Caco-2 (cell line): ENCODE measurements around the gene RFX2. TPM values are rescaled to one million over a fixed set of nuclear protein-coding genes. Genes with fewer than 3 reads are reported as not detected.

Experiments
- BruUV-seq: library from RNA; stranded (reverse); fragments of 400-500 nt; replicated peaks from 2 replicates; lab custom pipeline; 2021; lab: Mats Ljungman, UMichigan
- CTCF ChIA-PET: fragments of 300-600 bp; sonication (Branson Sonifier 250); formaldehyde crosslinking; loops from one replicate; lab custom pipeline; 2022; ENCODE audit warnings: antibody characterized with exemption; lab: Charles Lee
- POLR2A ChIA-PET: fragments of 300-600 bp; sonication (Branson Sonifier 250); formaldehyde crosslinking; loops from one replicate; lab custom pipeline; 2022; ENCODE audit warnings: antibody characterized with exemption; lab: Charles Lee
- DNase-seq, 2 experiments: peaks; one replicate each; pipeline versions ENCODE4 v3.0.0 to v3.0.0-alpha.2; 2020 to 2022
- H3K27me3 ChIP-seq: replicated peaks from 2 replicates; pipeline ENCODE4 v1.6.0; 2011; ENCODE audit warnings: low read length; ENCODE audit not compliant: control insufficient read depth, insufficient read depth
- H3K36me3 ChIP-seq: 2 replicates; pipeline ENCODE4 v1.5.1; 2011; ENCODE audit warnings: low read length; ENCODE audit not compliant: control insufficient read depth, insufficient read depth
- H3K4me1 ChIP-seq: fragments of 250-450 bp; sonication (Bioruptor Pico); 2 replicates; pipeline ENCODE4 v1.5.1; 2020; ENCODE audit warnings: mild to moderate bottlenecking
- H3K4me3 ChIP-seq: 2 replicates; pipeline ENCODE4 v1.5.1; 2011; ENCODE audit warnings: low read depth, mild to moderate bottlenecking, control low read depth, low read length
- H3K9me3 ChIP-seq: fragments of 250-450 bp; sonication (Bioruptor Pico); 2 replicates; pipeline ENCODE4 v1.5.1; 2020; ENCODE audit warnings: mild to moderate bottlenecking, moderate library complexity
- H3K27ac Mint-ChIP-seq: one replicate; pipeline ENCODE4 v1.8.0; 2022; ENCODE audit warnings: mixed read lengths; ENCODE audit not compliant: unreplicated experiment
- H3K27me3 Mint-ChIP-seq: one replicate; pipeline ENCODE4 v1.8.0; 2022; ENCODE audit warnings: mixed read lengths; ENCODE audit not compliant: insufficient read depth, unreplicated experiment
- H3K36me3 Mint-ChIP-seq: one replicate; pipeline ENCODE4 v1.8.0; 2022; ENCODE audit warnings: mild to moderate bottlenecking, mixed read lengths; ENCODE audit not compliant: insufficient read depth, unreplicated experiment
- H3K4me1 Mint-ChIP-seq: one replicate; pipeline ENCODE4 v1.8.0; 2022; ENCODE audit warnings: low read depth, mixed read lengths; ENCODE audit not compliant: unreplicated experiment
- H3K4me3 Mint-ChIP-seq: one replicate; pipeline ENCODE4 v1.8.0; 2022; ENCODE audit warnings: mild to moderate bottlenecking, moderate library complexity, mixed read lengths; ENCODE audit not compliant: unreplicated experiment
- H3K9me3 Mint-ChIP-seq: one replicate; pipeline ENCODE4 v1.8.0; 2022; ENCODE audit warnings: mixed read lengths; ENCODE audit not compliant: unreplicated experiment
- CTCF ChIP-seq, 2 experiments: fragments of 200-600 bp in 1 of 2; IDR thresholded peaks; 1 replicate in 1 of 2; 2 replicates in 1 of 2; pipeline versions ENCODE4 v1.5.1 to v1.8.0; 2011 to 2022; ENCODE audit warnings: antibody characterized with exemption in 1 of 2, control low read depth in 1 of 2, inconsistent platforms in 1 of 2, low read depth in 1 of 2, low read length in 1 of 2, mild to moderate bottlenecking in 1 of 2, moderate library complexity in 1 of 2; ENCODE audit not compliant: insufficient read depth in 1 of 2, severe bottlenecking in 1 of 2, unreplicated experiment in 1 of 2
- intact Hi-C: fragments of 100-400 bp; cut with micrococcal nuclease; formaldehyde crosslinking; loops from one replicate; pipeline ENCODE4 v1.10.0; 2022; ENCODE audit not compliant: unreplicated experiment
- total RNA-seq: library from RNA; stranded (reverse); gene quantifications from 2 replicates; pipeline ENCODE4 v1.2.3, GENCODE V29; 2022

RFX2 gene
- total RNA-seq, 1 experiment from 2014 or later: 9.3 TPM

DNA sequence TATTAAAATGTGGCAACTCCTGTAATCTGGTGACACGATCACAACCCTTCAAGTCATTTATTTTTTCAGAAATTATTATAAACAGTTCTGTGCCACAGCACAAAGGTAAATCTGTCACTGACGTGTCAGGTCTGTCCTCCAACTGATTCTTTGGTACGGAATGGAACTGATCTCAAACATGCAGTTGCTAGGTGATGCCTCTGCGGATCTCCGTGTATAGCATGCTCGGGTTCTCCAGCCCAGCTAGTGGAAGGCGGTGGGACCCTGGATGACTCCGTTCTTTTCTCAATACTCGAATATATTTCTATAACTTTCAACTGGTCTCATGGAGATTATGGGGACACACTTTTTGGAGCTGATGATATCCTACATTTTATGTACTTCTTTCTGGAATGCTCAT is 143.4 kb downstream of the RFX2 start:
- ChIA-PET POLR2A (no interaction called here), CTCF (no interaction called here)
- H3K4me1 Mint-ChIP-seq: peaks cover 30% of the 10 kb centered on the region
- TF ChIP-seq CTCF (IDR thresholded peaks at IDR 0.05; ENCODE audit: insufficient read depth in 1 of 2, low read depth in 1 of 2, low read length in 1 of 2, severe bottlenecking in 1 of 2, unreplicated experiment in 1 of 2): no peak
- H3K9me3 Mint-ChIP-seq: no peaks in the 10 kb centered on the region
- H3K4me3 Mint-ChIP-seq: no peak overlapping the region
- no peak overlapping the region for H3K4me3 ChIP-seq
- no peaks in the 10 kb centered on the region for H3K9me3 ChIP-seq
- intact Hi-C loops: no loop called here
- H3K27me3 ChIP-seq: no peaks in the 10 kb centered on the region
- no TSS peak for BruUV-seq
- no peak for DNase-seq
- H3K36me3 Mint-ChIP-seq: peaks cover 15% of the 10 kb centered on the region
- no peak overlapping the region for H3K27ac Mint-ChIP-seq
- H3K4me1 ChIP-seq: peaks cover 21% of the 10 kb centered on the region
- no peaks in the 10 kb centered on the region for H3K27me3 Mint-ChIP-seq
- H3K36me3 ChIP-seq: no peaks in the 10 kb centered on the region; the same call in 1 of the 2 replicates

DNA sequence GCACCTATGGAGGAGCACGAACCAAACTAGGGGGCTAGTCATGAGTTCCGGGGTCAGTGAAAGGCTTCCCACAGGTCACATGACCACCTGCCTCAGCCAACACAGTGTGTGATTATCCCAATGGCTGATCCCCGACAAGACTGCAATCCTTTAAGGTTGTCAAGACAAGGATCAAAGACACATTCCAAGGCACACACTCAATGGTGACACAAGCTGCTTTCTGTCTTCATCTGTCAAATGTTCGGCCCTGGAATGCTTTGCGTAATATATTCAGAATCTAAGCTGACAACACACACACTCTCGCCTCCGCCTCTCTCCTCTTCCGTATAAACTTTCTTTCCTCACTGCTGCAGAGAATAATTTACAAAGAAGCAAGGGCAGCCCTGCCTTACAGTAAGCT is 144.1 kb downstream of the RFX2 start:
- peaks cover 22% of the 10 kb centered on the region for H3K4me1 ChIP-seq
- no peak for TF ChIP-seq CTCF (IDR thresholded peaks at IDR 0.05; ENCODE audit: insufficient read depth in 1 of 2, low read depth in 1 of 2, low read length in 1 of 2, severe bottlenecking in 1 of 2, unreplicated experiment in 1 of 2)
- POLR2A ChIA-PET: no interaction called here
- peak in 1 of 2 experiments; percentile 16 for DNase-seq
- H3K36me3 ChIP-seq: no peaks in the 10 kb centered on the region; the same call in 1 of the 2 replicates
- CTCF ChIA-PET: no interaction called here
- BruUV-seq: no TSS peak
- no peaks in the 10 kb centered on the region for H3K9me3 ChIP-seq
- peaks cover 15% of the 10 kb centered on the region for H3K36me3 Mint-ChIP-seq
- H3K4me1 Mint-ChIP-seq: peaks cover 32% of the 10 kb centered on the region
- intact Hi-C loops: no loop called here
- H3K9me3 Mint-ChIP-seq: no peaks in the 10 kb centered on the region
- no peaks in the 10 kb centered on the region for H3K27me3 Mint-ChIP-seq
- H3K27ac Mint-ChIP-seq: peak overlapping the region; percentile 2
- no peak overlapping the region for H3K4me3 Mint-ChIP-seq
- H3K27me3 ChIP-seq: no peaks in the 10 kb centered on the region
- no peak overlapping the region for H3K4me3 ChIP-seq

- CTCF ChIA-PET: no interaction called here
- Mint-ChIP-seq H3K36me3 (peaks cover 21% of the 10 kb centered on the region), H3K27me3 (no peaks in the 10 kb centered on the region), H3K4me3 (no peak overlapping the region), H3K9me3 (no peaks in the 10 kb centered on the region), H3K4me1 (peaks cover 40% of the 10 kb centered on the region), H3K27ac (peak overlapping the region; percentile 55)
- intact Hi-C loops: no loop called here
- no peak overlapping the region for H3K4me3 ChIP-seq
- peaks cover 22% of the 10 kb centered on the region for H3K4me1 ChIP-seq
- no peaks in the 10 kb centered on the region for H3K27me3 ChIP-seq
- POLR2A ChIA-PET: no interaction called here
- TF ChIP-seq CTCF (IDR thresholded peaks at IDR 0.05; ENCODE audit: insufficient read depth in 1 of 2, low read depth in 1 of 2, low read length in 1 of 2, severe bottlenecking in 1 of 2, unreplicated experiment in 1 of 2): no peak
- no peaks in the 10 kb centered on the region for H3K9me3 ChIP-seq
- DNase-seq: no peak
- no peaks in the 10 kb centered on the region; the same call in 1 of the 2 replicates for H3K36me3 ChIP-seq
- no TSS peak for BruUV-seq
These were observed 145.3 kb downstream of the RFX2 start for GRCh38 chr19:5964816-5965565.
